ENCODE measurements around the gene HOXA10. TPM values are rescaled to one million over a fixed set of nuclear protein-coding genes. Genes with fewer than 3 reads are reported as not detected.

The HOXA10 gene
- total RNA-seq, 6 experiments from 2014 or later = 38.9 to 43.5 (median 41.1) TPM

GRCh38 chr7:27180431-27181420 is 6.6 kb upstream of the HOXA10 start:
- H3K4me3 Mint-ChIP-seq = peak overlapping the region; percentile 93
- peak overlapping the region; percentile 97 for H3K27ac Mint-ChIP-seq
- DNase-seq = no peak
- no peak for TF ChIP-seq CTCF (IDR thresholded peaks at IDR 0.05)
- H3K36me3 Mint-ChIP-seq (ENCODE audit: low read depth) = peaks cover 55% of the 10 kb centered on the region
- peaks cover 50% of the 10 kb centered on the region for H3K4me1 Mint-ChIP-seq (ENCODE audit: low read depth)
- no peaks in the 10 kb centered on the region for H3K9me3 Mint-ChIP-seq
- H3K27me3 Mint-ChIP-seq (ENCODE audit: insufficient read depth) = peaks cover 31% of the 10 kb centered on the region

- TF ChIP-seq CTCF (IDR thresholded peaks at IDR 0.05) = peak; percentile 96
- peaks cover 56% of the 10 kb centered on the region for H3K36me3 Mint-ChIP-seq (ENCODE audit: low read depth)
- H3K27me3 Mint-ChIP-seq (ENCODE audit: insufficient read depth) = peaks cover 25% of the 10 kb centered on the region
Observed at GRCh38 chr7:27179503-27180430, 5.6 kb upstream of the HOXA10 start.

GRCh38 chr7:27179030-27179429 is 4.9 kb upstream of the HOXA10 start:
- DNase-seq = no peak
- H3K4me3 Mint-ChIP-seq = peak overlapping the region; percentile 93
- peak overlapping the region; percentile 97 for H3K27ac Mint-ChIP-seq
- no peaks in the 10 kb centered on the region for H3K9me3 Mint-ChIP-seq
- peaks cover 53% of the 10 kb centered on the region for H3K36me3 Mint-ChIP-seq (ENCODE audit: low read depth)
- H3K4me1 Mint-ChIP-seq (ENCODE audit: low read depth) = peaks cover 63% of the 10 kb centered on the region
- H3K27me3 Mint-ChIP-seq (ENCODE audit: insufficient read depth) = peaks cover 20% of the 10 kb centered on the region
- no peak for TF ChIP-seq CTCF (IDR thresholded peaks at IDR 0.05)

More at GRCh38 chr7:27179503-27180430, 5.6 kb upstream of the HOXA10 start:
- H3K9me3 Mint-ChIP-seq = no peaks in the 10 kb centered on the region
- DNase-seq = peak; percentile 90
- H3K4me3 Mint-ChIP-seq = peak overlapping the region; percentile 93
- H3K4me1 Mint-ChIP-seq (ENCODE audit: low read depth) = peaks cover 59% of the 10 kb centered on the region
- H3K27ac Mint-ChIP-seq = peak overlapping the region; percentile 97

DNA sequence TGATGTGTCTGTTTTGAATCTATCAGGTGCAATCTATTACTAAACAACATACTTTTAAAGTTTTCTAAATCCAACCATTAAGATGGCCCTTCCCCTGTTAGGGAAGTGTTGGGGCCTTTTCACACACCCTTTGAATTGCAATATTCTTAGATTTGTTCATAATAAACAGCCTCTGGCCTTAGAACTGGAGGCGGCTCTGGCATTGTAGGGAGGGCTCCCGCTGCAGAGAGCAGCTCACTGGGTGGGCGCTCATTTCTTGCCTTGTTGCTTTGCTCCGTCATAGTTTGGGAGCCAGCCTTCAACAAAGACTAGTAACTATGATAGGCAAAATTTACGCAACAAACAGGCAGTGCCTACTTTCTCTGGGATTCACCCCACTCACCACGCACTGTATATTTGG is 4.2 kb upstream of the HOXA10 start:
- Mint-ChIP-seq H3K4me1 (ENCODE audit: low read depth) (peaks cover 63% of the 10 kb centered on the region), H3K9me3 (no peaks in the 10 kb centered on the region), H3K27me3 (ENCODE audit: insufficient read depth) (peaks cover 15% of the 10 kb centered on the region), H3K4me3 (peak overlapping the region; percentile 93), H3K36me3 (ENCODE audit: low read depth) (peaks cover 47% of the 10 kb centered on the region), H3K27ac (peak overlapping the region; percentile 97)
- TF ChIP-seq CTCF (IDR thresholded peaks at IDR 0.05) = no peak
- DNase-seq = no peak

DNA sequence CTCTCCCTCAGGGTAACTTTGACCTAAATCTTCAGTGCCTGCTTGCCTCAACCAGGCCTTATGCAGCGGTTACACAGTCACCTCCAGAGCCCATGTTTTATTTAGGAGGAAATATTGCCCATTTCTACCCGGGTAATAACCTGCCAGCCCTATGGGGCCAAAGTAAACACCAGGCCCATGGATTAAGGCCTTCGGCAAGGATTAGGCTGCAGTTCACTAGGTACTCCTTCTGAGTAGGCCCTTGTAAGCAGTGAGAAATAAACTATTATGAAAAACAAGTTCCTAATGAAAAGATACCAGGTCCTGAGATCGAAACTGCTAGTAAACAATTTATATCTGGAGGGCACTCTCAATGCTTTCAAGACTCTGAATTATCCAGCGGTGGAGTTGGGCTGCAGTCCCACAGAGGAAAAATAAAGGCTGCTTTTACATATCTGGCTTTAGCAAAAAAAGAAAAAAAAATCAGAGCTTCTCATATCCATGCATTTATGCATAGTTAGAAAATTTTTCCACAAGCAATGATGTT is 3.7 kb upstream of the HOXA10 start:
- Mint-ChIP-seq H3K4me3 (peak overlapping the region; percentile 93), H3K27ac (peak overlapping the region; percentile 97), H3K9me3 (no peaks in the 10 kb centered on the region), H3K27me3 (ENCODE audit: insufficient read depth) (peaks cover 15% of the 10 kb centered on the region), H3K4me1 (ENCODE audit: low read depth) (peaks cover 61% of the 10 kb centered on the region), H3K36me3 (ENCODE audit: low read depth) (peaks cover 44% of the 10 kb centered on the region)
- TF ChIP-seq CTCF (IDR thresholded peaks at IDR 0.05) = no peak
- DNase-seq = no peak

Measured in HFFc6 (cell line).